GM18907 (cell line): ENCODE data around the gene FERMT2.
"Not testable (repeated sequence)": the region's sequence is repeated elsewhere in the genome, so short reads cannot be mapped to it uniquely, and the experiment has no call there.

Source experiments
- ATAC-seq: cut with Tn5 transposase; IDR thresholded peaks from one replicate; pipeline ENCODE4 v1.9.1; 2021; ENCODE audit warnings: mild to moderate bottlenecking, moderate library complexity; ENCODE audit not compliant: unreplicated experiment

FERMT2 gene

GRCh38 chr14:52868911-52869618, 81.8 kb downstream of the FERMT2 start:
- ATAC-seq, result no peak

DNA sequence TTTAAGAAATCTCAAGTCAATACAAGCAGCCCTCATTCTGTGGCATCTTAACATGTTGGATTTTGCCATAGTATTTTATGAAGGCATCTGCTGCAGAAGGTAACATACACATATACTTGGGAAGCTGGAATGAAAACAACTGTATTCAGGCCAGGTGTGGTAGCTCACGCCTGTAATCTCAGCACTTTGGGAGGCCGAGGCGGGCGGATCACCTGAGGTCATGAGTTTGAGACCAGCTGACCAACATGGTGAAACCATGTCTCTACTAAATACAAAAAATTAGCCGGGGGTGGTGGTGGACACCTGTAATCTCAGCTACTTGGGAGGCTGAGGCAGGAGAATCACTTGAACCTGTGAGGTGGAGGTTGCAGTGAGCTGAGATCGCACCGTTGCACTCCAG, 86.0 kb downstream of the FERMT2 start:
- not testable (repeated sequence) for ATAC-seq

DNA sequence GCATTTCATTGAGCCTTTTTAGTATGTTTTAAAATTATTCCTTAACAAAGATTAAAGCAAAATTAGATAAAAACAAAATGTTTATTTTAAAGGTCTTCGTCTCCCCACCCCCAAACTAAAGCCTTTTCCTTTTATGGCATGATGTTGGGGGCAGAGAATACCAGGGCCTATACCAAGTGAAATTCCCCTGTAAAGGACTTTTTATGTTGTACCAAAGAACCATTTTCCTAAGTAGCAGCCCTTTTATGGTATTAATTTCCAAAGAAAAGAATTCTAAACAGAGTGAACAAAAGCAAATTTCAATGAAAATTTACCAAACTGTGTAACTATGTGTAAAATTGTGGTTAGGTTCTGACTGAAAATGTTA, 87.5 kb downstream of the FERMT2 start:
- ATAC-seq, result no peak

DNA sequence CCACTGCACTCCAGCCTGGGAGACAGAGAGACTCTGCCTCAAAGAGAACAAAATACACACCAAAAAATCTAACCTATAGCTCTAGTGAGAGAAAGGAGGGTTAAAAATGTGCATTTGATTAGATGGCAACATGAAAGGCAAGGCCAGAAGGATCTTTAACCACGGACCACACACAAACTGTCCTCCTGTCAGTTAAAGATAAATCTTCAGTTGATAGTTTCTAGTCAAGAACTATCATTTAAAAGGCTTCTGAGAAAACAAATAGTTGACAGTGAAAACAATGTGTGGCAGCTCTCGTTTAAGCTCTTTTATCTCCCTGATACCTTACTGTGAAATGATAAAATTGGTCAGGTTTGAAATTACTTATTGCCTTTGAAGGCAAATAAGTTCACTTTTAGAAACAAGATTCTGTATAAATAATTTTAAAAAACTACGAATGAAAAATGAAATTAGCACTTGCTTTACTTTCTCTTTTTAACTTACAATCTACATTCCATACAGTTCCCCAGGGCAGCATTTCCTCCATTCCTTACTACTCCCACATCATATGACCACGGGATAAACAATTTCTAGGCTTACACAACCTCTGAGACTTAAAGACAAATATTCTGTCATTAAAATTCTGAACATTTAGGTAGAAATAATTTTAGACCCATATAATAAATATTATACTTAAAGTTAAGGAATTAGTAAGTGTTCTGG, 88.1 kb downstream of the FERMT2 start:
- ATAC-seq, result no peak

DNA sequence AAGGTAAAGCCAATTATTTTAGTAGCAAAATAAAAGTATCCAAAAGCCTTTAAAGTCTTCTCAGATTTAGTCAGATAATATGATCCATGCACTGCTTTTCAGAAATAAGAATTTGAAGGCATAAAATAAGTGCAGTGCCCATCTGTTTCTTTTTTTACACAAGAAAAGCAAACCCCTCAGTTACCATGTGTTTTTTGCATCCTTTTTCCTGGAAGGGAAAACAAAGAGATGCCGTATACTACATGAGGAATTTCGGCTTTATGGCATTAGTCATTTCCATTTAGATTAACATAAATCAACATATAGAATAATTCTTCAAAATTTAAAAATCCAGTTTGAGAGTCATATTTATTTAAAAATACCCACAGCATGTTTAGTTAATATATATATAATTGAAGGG, 89.4 kb downstream of the FERMT2 start:
- ATAC-seq, result no peak

DNA sequence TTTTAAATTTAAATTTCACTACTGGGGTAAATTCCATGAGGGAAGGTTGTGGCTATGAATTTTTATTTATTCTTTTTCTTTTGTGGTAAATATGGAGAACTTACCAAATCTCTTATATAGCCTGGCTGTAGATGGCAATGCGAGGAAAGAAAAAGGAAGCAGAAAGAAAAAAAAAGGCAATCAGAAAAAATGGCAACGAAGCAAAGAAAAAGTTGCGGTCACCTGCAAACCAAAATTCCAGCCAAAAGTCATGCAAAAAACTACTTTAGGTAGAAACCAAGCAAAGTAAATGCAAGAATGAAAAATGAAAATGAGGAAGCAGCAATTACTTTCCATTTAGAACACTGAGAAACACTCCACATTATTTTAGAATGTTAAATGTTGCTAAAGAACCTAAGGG, 89.9 kb downstream of the FERMT2 start:
- ATAC-seq, result no peak

DNA sequence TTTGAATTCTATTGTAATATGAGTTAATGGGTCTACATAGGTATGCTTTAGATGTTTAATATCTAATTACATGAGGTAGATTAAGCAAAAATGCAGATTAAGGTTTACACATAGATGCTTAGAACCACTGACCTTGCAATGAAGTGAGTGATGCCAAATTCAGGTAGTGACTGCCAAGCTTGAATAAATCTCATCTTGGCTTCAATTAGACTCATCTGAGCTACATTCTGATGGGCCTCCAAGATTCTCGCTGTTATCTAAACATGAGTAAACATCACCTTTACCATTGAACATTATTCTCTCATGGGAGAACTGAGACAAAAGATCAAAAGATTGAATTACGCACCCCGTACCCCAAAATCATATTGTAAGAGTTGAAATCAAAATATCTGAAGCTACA, 90.6 kb downstream of the FERMT2 start:
- ATAC-seq, result no peak

DNA sequence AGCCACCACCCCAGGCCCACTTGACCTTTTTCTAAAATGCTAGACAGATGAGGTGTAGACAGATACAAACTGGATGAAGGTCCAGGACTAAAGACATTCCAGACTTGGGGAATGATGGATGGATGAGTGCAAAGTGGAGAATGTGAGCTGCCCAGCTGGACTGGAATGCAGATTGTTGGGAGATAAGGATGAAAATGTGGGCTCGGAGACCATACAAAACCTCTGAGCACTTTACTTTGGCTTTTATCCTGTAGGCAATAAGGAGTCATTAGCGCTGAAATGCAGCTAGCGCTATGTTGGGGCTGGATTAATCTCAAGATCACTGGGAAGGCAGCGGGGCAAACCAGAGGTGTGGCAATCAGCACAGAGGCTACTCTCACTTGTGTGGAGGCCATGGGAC, 94.7 kb downstream of the FERMT2 start:
- no peak for ATAC-seq

- no peak for ATAC-seq
Observed at GRCh38 chr14:52853522-52853854, 97.4 kb downstream of the FERMT2 start.

GRCh38 chr14:52852810-52853521, 97.9 kb downstream of the FERMT2 start:
- no peak for ATAC-seq

GRCh38 chr14:52850451-52850909, 100.4 kb downstream of the FERMT2 start:
- ATAC-seq, result no peak

GRCh38 chr14:52848626-52849025, 102.2 kb downstream of the FERMT2 start:
- ATAC-seq, result no peak

- no peak for ATAC-seq
Observed at GRCh38 chr14:52846591-52846990, 104.3 kb downstream of the FERMT2 start.

DNA sequence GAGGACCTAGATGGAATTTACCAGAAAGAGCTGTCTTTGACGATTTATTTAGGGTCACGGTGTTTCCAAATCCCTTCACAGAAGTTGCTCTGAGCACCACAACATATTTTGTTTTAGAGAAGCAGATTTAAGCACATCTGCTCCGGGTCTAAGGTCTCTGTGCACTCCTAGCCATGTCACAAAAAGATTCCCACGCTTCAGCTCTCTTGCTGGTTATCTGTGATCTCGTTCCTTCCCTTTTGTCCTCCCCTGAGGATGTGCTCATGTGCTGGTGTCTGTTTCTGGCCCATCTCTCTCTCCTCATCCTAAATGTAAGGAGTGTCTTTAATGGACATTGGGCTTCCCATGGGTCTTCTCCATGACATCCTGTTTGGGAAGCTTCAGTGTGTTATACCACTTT, 105.8 kb downstream of the FERMT2 start:
- ATAC-seq, result no peak

DNA sequence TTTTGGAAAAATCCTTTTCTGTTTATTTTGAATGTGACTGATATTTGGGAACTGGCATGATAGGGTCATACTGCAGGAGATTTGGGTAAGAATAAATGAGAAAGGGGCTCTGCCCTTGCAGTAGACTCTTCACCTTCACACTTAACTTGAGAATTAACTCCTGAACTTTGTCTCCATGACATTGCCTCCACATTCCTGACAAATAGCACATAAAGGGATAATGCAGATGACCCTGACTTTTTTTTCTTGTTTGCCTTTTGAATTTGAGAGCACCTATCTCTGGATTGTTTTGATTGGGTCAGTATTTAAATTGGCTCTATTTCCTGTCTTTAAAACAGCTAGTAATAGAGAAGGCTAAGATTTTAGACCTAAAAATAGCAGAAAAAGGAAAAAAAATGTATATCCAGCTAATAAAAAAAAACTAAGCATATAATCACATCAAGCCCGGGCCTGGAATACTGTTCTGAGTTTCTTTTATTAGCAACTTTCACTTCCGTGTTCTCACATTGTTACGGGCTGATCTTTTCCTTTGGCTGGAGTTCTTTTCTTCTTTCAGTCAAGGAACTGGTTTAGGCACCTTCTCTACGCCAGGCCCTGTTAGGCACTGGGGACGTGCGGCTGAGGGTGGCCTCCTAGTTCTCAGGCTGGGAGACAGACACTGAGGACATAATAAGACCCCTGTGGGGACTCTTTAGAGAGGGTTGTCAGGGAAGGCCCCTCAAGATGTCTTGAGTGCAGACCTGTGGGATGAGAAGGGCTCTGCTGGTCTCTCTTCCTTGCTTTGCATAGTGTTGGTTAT, 106.4 kb downstream of the FERMT2 start:
- ATAC-seq, result no peak

- ATAC-seq, result no peak
Observed at GRCh38 chr14:52840877-52841276, 110.0 kb downstream of the FERMT2 start.

DNA sequence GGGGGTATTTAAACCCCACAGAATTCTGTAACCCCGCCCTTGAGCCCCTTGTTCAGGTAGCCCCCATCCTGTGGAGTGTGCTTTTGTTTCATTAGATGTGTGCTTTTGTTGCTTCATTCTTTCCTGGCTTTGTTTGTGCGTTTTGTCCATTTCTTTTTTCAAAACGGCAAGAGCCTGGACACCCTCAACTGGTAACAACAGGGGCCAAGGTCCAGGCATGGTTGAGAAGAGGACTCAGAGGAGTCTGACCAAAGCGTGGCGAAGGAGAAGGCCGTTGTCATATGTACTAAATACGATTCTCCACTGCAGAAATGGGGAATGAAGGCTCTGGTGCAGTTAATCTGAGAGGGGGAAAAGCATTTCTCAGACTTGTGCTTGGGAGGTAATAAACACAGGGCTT, 113.4 kb downstream of the FERMT2 start:
- ATAC-seq, result no peak

DNA sequence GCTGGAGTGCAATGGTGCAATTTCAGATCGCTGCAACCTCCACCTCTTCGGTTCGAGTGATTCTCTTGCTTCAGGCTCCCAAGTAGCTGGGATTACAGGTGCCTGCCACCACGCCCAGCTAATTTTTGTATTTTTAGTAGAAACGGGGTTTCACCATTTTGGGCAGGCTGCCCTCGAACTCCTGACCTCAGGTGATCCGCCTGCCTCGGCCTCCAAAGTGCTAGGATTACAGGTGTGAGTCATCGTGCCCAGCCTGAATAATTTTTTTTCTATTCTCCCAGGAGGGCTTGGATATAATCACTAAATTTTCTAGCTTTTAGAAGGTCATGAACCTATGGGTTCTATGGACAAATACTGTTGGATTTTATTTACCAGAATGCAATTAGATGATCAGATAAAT, 114.8 kb downstream of the FERMT2 start:
- ATAC-seq, result no peak

DNA sequence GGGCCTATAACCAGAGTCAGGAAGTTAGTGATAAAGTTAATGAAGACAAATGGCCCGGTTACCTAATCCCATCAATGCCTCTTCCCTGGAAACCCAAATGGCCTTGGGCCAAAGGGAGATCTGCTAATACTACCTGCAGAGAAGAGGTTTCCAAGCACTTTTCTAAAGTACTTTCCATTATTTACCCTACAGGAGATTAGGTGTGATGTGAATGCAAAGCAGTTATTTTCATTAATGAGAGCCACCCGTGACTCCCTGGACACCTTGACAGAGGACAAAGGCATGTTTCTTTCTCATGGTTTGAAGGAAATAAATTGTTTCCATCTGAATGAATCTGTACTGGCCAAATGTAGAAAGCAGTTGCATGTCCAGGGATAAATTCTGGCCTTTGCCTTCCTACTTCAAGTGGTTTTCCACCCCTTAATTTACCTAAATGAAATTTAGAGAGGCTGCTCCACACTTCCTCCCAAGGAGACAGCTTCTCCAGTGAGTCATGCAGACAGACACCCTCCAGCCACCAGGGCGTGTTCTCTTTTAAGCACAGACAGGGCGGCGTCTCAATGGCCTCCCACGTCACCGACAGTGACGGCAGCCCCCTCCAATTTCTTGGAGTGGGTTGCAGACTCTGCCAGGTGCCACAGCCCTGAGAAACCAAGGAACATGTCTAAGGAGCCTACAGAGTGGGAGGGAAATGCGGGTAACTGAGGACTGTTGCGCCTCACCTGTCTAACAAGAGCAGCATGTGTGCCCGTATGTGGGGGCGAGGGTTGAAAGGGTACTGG, 115.5 kb downstream of the FERMT2 start:
- ATAC-seq, result no peak

GRCh38 chr14:52834440-52834842, 116.4 kb downstream of the FERMT2 start:
- no peak for ATAC-seq

- ATAC-seq, result no peak
Observed at GRCh38 chr14:52833891-52834290, 117.0 kb downstream of the FERMT2 start.
